ENCODE measurements around the gene CCDC134.
A peak's percentile ranks its signal among the peaks of the same experiment; 100 is the strongest.

CCDC134 gene

DNA sequence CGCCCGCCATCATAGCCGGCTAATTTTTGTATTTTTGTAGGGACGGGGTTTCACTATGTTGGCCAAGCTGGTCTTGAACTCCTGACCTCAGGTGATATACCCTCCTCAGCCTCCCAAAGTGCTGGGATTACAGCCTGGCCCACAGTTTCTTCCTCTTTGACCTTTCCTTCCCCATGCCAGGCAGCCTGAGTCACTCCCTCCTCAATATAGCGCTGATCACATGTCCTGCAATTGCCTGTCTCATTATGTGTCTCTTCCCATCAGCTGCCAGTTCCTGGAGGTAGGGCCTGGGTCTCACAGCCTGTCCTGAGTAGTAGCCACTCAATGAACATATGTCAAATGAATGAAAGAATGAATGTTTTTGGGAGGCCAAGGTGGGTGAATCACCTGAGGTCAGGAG is 43.0 kb upstream of the CCDC134 start:
- Histone ChIP-seq H3K27me3 (ENCODE audit: insufficient read depth, low read length) (no peaks in the 10 kb centered on the region), H3K9ac (ENCODE audit: low read length) (no peak overlapping the region), H2AFZ (ENCODE audit: low read length) (no peak overlapping the region), H3K9me3 (ENCODE audit: low read length) (no peaks in the 10 kb centered on the region), H3K36me3 (ENCODE audit: insufficient read depth, low read length) (no peaks in the 10 kb centered on the region), H3K9me2 (ENCODE audit: low read depth, low read length) (no peaks in the 10 kb centered on the region), H3K4me2 (ENCODE audit: low read length) (no peak overlapping the region), H3K27ac (ENCODE audit: low read depth, low read length, poor library complexity, severe bottlenecking) (no peak overlapping the region), H3F3A (ENCODE audit: insufficient read depth, low read length) (no peaks in the 10 kb centered on the region), H4K20me1 (ENCODE audit: insufficient read depth, low read length) (no peaks in the 10 kb centered on the region), H3K79me2 (ENCODE audit: insufficient read depth, low read length) (no peaks in the 10 kb centered on the region), H3K4me1 (ENCODE audit: insufficient read depth, low read length, severe bottlenecking) (no peaks in the 10 kb centered on the region), H3K4me3 (ENCODE audit: low read depth, low read length, poor library complexity, severe bottlenecking) (no peak overlapping the region)
- TF ChIP-seq EZH2 (IDR thresholded peaks at IDR 0.05; ENCODE audit: borderline replicate concordance, low read length), result no peak

DNA sequence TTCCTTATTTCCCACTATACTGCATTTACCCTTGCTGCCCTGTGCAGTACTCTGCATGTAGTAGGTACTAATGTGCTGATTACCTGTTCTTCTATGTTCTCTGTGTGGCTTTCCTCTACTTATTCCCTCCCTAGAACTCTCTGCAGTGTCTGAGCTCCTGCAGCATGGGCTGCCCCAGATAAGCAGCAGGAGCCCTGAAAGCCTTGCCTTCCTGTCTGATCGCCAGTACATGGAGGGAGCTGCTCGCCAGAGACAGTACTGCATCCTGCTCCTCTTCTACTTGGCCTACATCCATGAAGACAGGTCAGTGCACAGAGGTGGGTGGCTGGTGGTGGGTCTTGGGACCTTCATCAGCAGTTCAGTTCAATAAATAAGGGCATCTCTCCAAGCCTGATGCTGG is 42.2 kb upstream of the CCDC134 start:
- H3K79me2 ChIP-seq (ENCODE audit: insufficient read depth, low read length), result no peaks in the 10 kb centered on the region
- no peaks in the 10 kb centered on the region for H3K9me2 ChIP-seq (ENCODE audit: low read depth, low read length)
- no peaks in the 10 kb centered on the region for H3K4me1 ChIP-seq (ENCODE audit: insufficient read depth, low read length, severe bottlenecking)
- H3K36me3 ChIP-seq (ENCODE audit: insufficient read depth, low read length), result no peaks in the 10 kb centered on the region
- no peak overlapping the region for H3K4me3 ChIP-seq (ENCODE audit: low read depth, low read length, poor library complexity, severe bottlenecking)
- H3K4me2 ChIP-seq (ENCODE audit: low read length), result no peak overlapping the region
- H3K27ac ChIP-seq (ENCODE audit: low read depth, low read length, poor library complexity, severe bottlenecking), result no peak overlapping the region
- no peaks in the 10 kb centered on the region for H3F3A ChIP-seq (ENCODE audit: insufficient read depth, low read length)
- H3K9ac ChIP-seq (ENCODE audit: low read length), result no peak overlapping the region
- H2AFZ ChIP-seq (ENCODE audit: low read length), result no peak overlapping the region
- no peak for TF ChIP-seq EZH2 (IDR thresholded peaks at IDR 0.05; ENCODE audit: borderline replicate concordance, low read length)
- TF ChIP-seq, protein P1, sequence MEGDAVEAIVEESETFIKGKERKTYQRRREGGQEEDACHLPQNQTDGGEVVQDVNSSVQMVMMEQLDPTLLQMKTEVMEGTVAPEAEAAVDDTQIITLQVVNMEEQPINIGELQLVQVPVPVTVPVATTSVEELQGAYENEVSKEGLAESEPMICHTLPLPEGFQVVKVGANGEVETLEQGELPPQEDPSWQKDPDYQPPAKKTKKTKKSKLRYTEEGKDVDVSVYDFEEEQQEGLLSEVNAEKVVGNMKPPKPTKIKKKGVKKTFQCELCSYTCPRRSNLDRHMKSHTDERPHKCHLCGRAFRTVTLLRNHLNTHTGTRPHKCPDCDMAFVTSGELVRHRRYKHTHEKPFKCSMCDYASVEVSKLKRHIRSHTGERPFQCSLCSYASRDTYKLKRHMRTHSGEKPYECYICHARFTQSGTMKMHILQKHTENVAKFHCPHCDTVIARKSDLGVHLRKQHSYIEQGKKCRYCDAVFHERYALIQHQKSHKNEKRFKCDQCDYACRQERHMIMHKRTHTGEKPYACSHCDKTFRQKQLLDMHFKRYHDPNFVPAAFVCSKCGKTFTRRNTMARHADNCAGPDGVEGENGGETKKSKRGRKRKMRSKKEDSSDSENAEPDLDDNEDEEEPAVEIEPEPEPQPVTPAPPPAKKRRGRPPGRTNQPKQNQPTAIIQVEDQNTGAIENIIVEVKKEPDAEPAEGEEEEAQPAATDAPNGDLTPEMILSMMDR (IDR thresholded peaks at IDR 0.05; ENCODE audit: low read length), result no peak
- H3K9me3 ChIP-seq (ENCODE audit: low read length), result no peaks in the 10 kb centered on the region
- H4K20me1 ChIP-seq (ENCODE audit: insufficient read depth, low read length), result no peaks in the 10 kb centered on the region
- no peaks in the 10 kb centered on the region for H3K27me3 ChIP-seq (ENCODE audit: insufficient read depth, low read length)

DNA sequence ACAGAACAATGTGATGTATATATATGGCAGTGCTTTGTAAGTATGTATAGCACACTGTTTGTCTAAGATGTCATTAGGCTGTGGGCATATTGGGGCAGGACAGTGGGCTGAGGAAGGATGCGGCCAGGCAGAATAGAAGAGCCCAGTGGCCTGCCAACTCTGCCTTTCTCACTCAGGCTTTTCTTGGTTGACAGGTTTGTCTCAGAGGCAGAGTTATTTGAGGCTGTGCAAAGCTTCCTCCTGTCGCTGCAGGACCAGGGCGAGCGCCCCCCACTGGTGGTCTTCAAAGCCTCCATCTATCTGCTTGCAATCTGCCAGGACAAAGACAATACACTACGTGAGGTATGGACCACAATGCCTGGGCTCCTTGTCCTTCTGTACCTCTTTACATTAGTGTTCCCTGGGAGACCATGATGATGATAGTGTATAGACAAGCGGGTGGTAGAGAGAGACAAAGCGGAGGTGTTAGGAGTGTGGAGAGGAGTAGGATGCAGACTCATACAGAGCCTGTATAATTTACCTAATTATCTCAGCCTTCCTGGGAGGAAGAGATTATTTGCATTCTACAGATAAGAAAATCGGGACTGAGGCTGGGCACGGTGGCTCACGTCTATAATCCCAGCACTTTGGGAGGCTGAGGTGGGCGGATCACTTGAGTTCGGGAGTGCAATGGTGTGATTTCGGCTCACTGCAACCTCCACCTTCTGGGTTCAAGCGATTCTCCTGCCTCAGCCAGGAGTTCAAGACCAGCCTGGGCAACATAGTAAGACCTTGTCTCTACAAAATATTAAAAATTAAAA is 37.3 kb upstream of the CCDC134 start:
- Histone ChIP-seq H3K9ac (ENCODE audit: low read length) (no peak overlapping the region), H3K9me2 (ENCODE audit: low read depth, low read length) (no peaks in the 10 kb centered on the region), H3F3A (ENCODE audit: insufficient read depth, low read length) (no peaks in the 10 kb centered on the region), H3K79me2 (ENCODE audit: insufficient read depth, low read length) (no peaks in the 10 kb centered on the region), H3K4me2 (ENCODE audit: low read length) (no peak overlapping the region), H4K20me1 (ENCODE audit: insufficient read depth, low read length) (no peaks in the 10 kb centered on the region), H3K27me3 (ENCODE audit: insufficient read depth, low read length) (no peaks in the 10 kb centered on the region), H3K27ac (ENCODE audit: low read depth, low read length, poor library complexity, severe bottlenecking) (no peak overlapping the region), H2AFZ (ENCODE audit: low read length) (no peak overlapping the region), H3K4me1 (ENCODE audit: insufficient read depth, low read length, severe bottlenecking) (no peaks in the 10 kb centered on the region), H3K4me3 (ENCODE audit: low read depth, low read length, poor library complexity, severe bottlenecking) (no peak overlapping the region), H3K36me3 (ENCODE audit: insufficient read depth, low read length) (no peaks in the 10 kb centered on the region), H3K9me3 (ENCODE audit: low read length) (no peaks in the 10 kb centered on the region)
- no peak for TF ChIP-seq EZH2 (IDR thresholded peaks at IDR 0.05; ENCODE audit: borderline replicate concordance, low read length)
- TF ChIP-seq, protein P1 (IDR thresholded peaks at IDR 0.05; ENCODE audit: low read length), result peak; percentile 89

DNA sequence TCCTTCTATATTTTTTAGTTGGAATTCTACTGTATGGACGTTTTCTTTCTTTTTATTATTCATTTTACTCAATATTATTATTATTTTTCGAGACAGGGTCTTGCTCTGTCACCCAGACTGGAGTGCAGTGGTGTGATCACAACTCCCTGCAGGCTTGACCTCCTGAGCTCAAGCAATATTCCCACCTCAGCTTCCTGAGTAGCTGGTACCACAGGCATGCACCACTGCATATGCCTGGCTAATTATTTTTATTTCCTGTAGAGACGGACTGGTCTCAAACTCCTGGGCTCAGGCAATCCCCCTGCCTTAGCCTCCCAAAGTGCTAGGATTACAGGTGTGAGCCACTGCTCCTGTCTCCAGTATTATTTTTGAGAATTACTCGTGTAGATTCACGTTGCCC is 34.0 kb upstream of the CCDC134 start:
- Histone ChIP-seq H3K4me1 (ENCODE audit: insufficient read depth, low read length, severe bottlenecking) (no peaks in the 10 kb centered on the region), H3K9ac (ENCODE audit: low read length) (no peak overlapping the region), H3K27ac (ENCODE audit: low read depth, low read length, poor library complexity, severe bottlenecking) (no peak overlapping the region), H3K9me2 (ENCODE audit: low read depth, low read length) (no peaks in the 10 kb centered on the region), H3F3A (ENCODE audit: insufficient read depth, low read length) (no peaks in the 10 kb centered on the region), H3K4me2 (ENCODE audit: low read length) (no peak overlapping the region), H3K79me2 (ENCODE audit: insufficient read depth, low read length) (no peaks in the 10 kb centered on the region), H3K4me3 (ENCODE audit: low read depth, low read length, poor library complexity, severe bottlenecking) (no peak overlapping the region), H2AFZ (ENCODE audit: low read length) (no peak overlapping the region), H3K27me3 (ENCODE audit: insufficient read depth, low read length) (0 out of 2 replicates have a peak, but pooled peaks cover 3% of the 10 kb centered on the region), H4K20me1 (ENCODE audit: insufficient read depth, low read length) (no peaks in the 10 kb centered on the region), H3K9me3 (ENCODE audit: low read length) (no peaks in the 10 kb centered on the region), H3K36me3 (ENCODE audit: insufficient read depth, low read length) (no peaks in the 10 kb centered on the region)
- no peak for TF ChIP-seq EZH2 (IDR thresholded peaks at IDR 0.05; ENCODE audit: borderline replicate concordance, low read length)
- TF ChIP-seq, protein P1 (IDR thresholded peaks at IDR 0.05; ENCODE audit: low read length), result no peak
